Stimulated activated naive B cell treated with anti-CD40 and anti-IgM and Interleukin-4, amounts not matched to agents 10 μg/mL and 1 μg/mL and 100 μg/mL, for 72 hours (primary cell): ENCODE data around the gene SRRM2.
A peak's percentile ranks its signal among the peaks of the same experiment; 100 is the strongest.
"Not testable (repeated sequence)": the region's sequence is repeated elsewhere in the genome, so short reads cannot be mapped to it uniquely, and the experiment has no call there.

ENCODE experiments used
- ATAC-seq, 2 donors: fragments of 150-1000 bp; cut with Tn5 transposase; replicated peaks; 2 replicates each; pipeline ENCODE4 v1.10.0; 2021; ENCODE audit warnings: moderate library complexity in 1 of 2
- DNase-seq: peaks from one replicate; pipeline ENCODE4 v3.0.0; 2021
- H3K27ac Mint-ChIP-seq: one replicate; pipeline ENCODE4 v1.8.0; 2022; ENCODE audit warnings: mild to moderate bottlenecking, mixed read lengths
- H3K27me3 Mint-ChIP-seq, 2 donors: one replicate each; pipeline ENCODE4 v1.8.0; 2022; ENCODE audit warnings: mixed read lengths in 2 of 2
- H3K36me3 Mint-ChIP-seq, 2 donors: one replicate each; pipeline ENCODE4 v1.8.0; 2022; ENCODE audit warnings: mixed read lengths in 2 of 2, mild to moderate bottlenecking in 1 of 2
- H3K4me1 Mint-ChIP-seq, 2 donors: one replicate each; pipeline ENCODE4 v1.8.0; 2022; ENCODE audit warnings: mixed read lengths in 2 of 2, mild to moderate bottlenecking in 1 of 2
- H3K4me3 Mint-ChIP-seq, 2 donors: one replicate each; pipeline ENCODE4 v1.8.0; 2022; ENCODE audit warnings: mild to moderate bottlenecking in 2 of 2, mixed read lengths in 2 of 2, moderate library complexity in 1 of 2
- H3K9me3 Mint-ChIP-seq, 2 donors: one replicate each; pipeline ENCODE4 v1.8.0; 2022; ENCODE audit warnings: mixed read lengths in 2 of 2, mild to moderate bottlenecking in 1 of 2

Gene SRRM2

GRCh38 chr16:2720064-2720457 lies 32.4 kb upstream of the SRRM2 start, which contains the start of gene PRSS27:
Gene PRSS27, minus strand, starts transcription at chr16:2720224. Its CDS starts 64 bp downstream, at chr16:2720160.
- peaks cover 8 to 10% of the 10 kb centered on the region in 2 donors for H3K27me3 Mint-ChIP-seq
- ATAC-seq (no peak), DNase-seq (no peak)
- no peaks in the 10 kb centered on the region for H3K36me3 Mint-ChIP-seq
- peak within 1 kb of the TSS; percentile 89 to 90 for H3K4me3 Mint-ChIP-seq
- H3K9me3 Mint-ChIP-seq, result no peaks in the 10 kb centered on the region
- H3K4me1 Mint-ChIP-seq, result peaks cover 8 to 44% of the 10 kb centered on the region in 2 donors
- peak within 1 kb of the TSS; percentile 91 for H3K27ac Mint-ChIP-seq

GRCh38 chr16:2720719-2721633 lies 31.5 kb upstream of the SRRM2 start:
- Mint-ChIP-seq H3K27ac (peak overlapping the region; percentile 91), H3K4me1 (peaks cover 4 to 36% of the 10 kb centered on the region in 2 donors), H3K4me3 (peak overlapping the region; percentile 89 to 90), H3K9me3 (no peaks in the 10 kb centered on the region), H3K36me3 (no peaks in the 10 kb centered on the region), H3K27me3 (peaks cover 12 to 16% of the 10 kb centered on the region in 2 donors)
- peak; percentile 93 for ATAC-seq
- DNase-seq, result peak; percentile 87

GRCh38 chr16:2721634-2722173 lies 30.7 kb upstream of the SRRM2 start:
- Mint-ChIP-seq H3K27ac (peak overlapping the region; percentile 47), H3K27me3 (peaks cover 12 to 16% of the 10 kb centered on the region in 2 donors), H3K4me1 (peaks cover 2 to 29% of the 10 kb centered on the region in 2 donors), H3K4me3 (peak overlapping the region; percentile 89 to 90)
- DNase-seq, H3K36me3 Mint-ChIP-seq, H3K9me3 Mint-ChIP-seq: not testable (repeated sequence)
- ATAC-seq, result peak; percentile 8 to 14

GRCh38 chr16:2724088-2724676 lies 28.3 kb upstream of the SRRM2 start:
- Mint-ChIP-seq H3K27me3 (peaks cover 12 to 16% of the 10 kb centered on the region in 2 donors), H3K4me1 (peaks cover 0 to 12% of the 10 kb centered on the region in 2 donors), H3K36me3 (no peaks in the 10 kb centered on the region), H3K27ac (no peak overlapping the region), H3K4me3 (no peak overlapping the region), H3K9me3 (no peaks in the 10 kb centered on the region)
- no peak for ATAC-seq
- no peak for DNase-seq

- Mint-ChIP-seq H3K9me3 (no peaks in the 10 kb centered on the region), H3K4me1 (peaks cover 0 to 9% of the 10 kb centered on the region in 2 donors), H3K27ac (no peak overlapping the region), H3K36me3 (no peaks in the 10 kb centered on the region), H3K4me3 (no peak overlapping the region), H3K27me3 (peaks cover 12 to 16% of the 10 kb centered on the region in 2 donors)
- no peak for DNase-seq
- ATAC-seq, result no peak
Measured at GRCh38 chr16:2724816-2725348, 27.6 kb upstream of the SRRM2 start.

GRCh38 chr16:2726923-2727322 lies 25.5 kb upstream of the SRRM2 start:
- Mint-ChIP-seq H3K27ac (no peak overlapping the region), H3K36me3 (no peaks in the 10 kb centered on the region), H3K4me1 (no peaks in the 10 kb centered on the region), H3K27me3 (peaks cover 12 to 16% of the 10 kb centered on the region in 2 donors), H3K4me3 (no peak overlapping the region), H3K9me3 (no peaks in the 10 kb centered on the region)
- no peak for ATAC-seq
- DNase-seq, result no peak

- DNase-seq (no peak), ATAC-seq (no peak)
- Mint-ChIP-seq H3K27me3 (peaks cover 12 to 16% of the 10 kb centered on the region in 2 donors), H3K36me3 (no peaks in the 10 kb centered on the region), H3K4me3 (no peak overlapping the region), H3K9me3 (no peaks in the 10 kb centered on the region), H3K4me1 (no peaks in the 10 kb centered on the region), H3K27ac (no peak overlapping the region)
Measured at GRCh38 chr16:2728034-2728433, 24.4 kb upstream of the SRRM2 start.

GRCh38 chr16:2734844-2735515 lies 17.5 kb upstream of the SRRM2 start:
- Mint-ChIP-seq H3K4me1 (no peaks in the 10 kb centered on the region), H3K27me3 (peaks cover 4 to 5% of the 10 kb centered on the region in 2 donors), H3K27ac (no peak overlapping the region), H3K4me3 (no peak overlapping the region), H3K9me3 (no peaks in the 10 kb centered on the region), H3K36me3 (no peaks in the 10 kb centered on the region)
- no peak for DNase-seq
- ATAC-seq, result no peak

- peaks cover 0 to 3% of the 10 kb centered on the region in 2 donors for H3K4me1 Mint-ChIP-seq
- H3K27me3 Mint-ChIP-seq, result peaks cover 5 to 14% of the 10 kb centered on the region in 2 donors
- H3K36me3 Mint-ChIP-seq, result no peaks in the 10 kb centered on the region
- no peak for ATAC-seq
- H3K27ac Mint-ChIP-seq, result no peak overlapping the region
- DNase-seq, result no peak
- H3K9me3 Mint-ChIP-seq, result no peaks in the 10 kb centered on the region
- H3K4me3 Mint-ChIP-seq, result no peak overlapping the region
Measured at GRCh38 chr16:2736476-2737237, 15.8 kb upstream of the SRRM2 start.

GRCh38 chr16:2737238-2737605 lies 15.2 kb upstream of the SRRM2 start:
- Mint-ChIP-seq H3K27ac (no peak overlapping the region), H3K4me1 (peaks cover 0 to 3% of the 10 kb centered on the region in 2 donors), H3K9me3 (no peaks in the 10 kb centered on the region), H3K27me3 (peaks cover 5 to 14% of the 10 kb centered on the region in 2 donors), H3K36me3 (no peaks in the 10 kb centered on the region), H3K4me3 (no peak overlapping the region)
- DNase-seq (no peak), ATAC-seq (no peak)

- Mint-ChIP-seq H3K4me1 (peaks cover 0 to 3% of the 10 kb centered on the region in 2 donors), H3K27ac (peak overlapping the region; percentile 20), H3K36me3 (no peaks in the 10 kb centered on the region), H3K9me3 (no peaks in the 10 kb centered on the region), H3K4me3 (no peak overlapping the region), H3K27me3 (peaks cover 5 to 14% of the 10 kb centered on the region in 2 donors)
- DNase-seq (no peak), ATAC-seq (no peak)
Measured at GRCh38 chr16:2737895-2738418, 14.5 kb upstream of the SRRM2 start.

GRCh38 chr16:2738615-2739014 lies 13.8 kb upstream of the SRRM2 start:
- no peaks in the 10 kb centered on the region for H3K9me3 Mint-ChIP-seq
- no peak overlapping the region for H3K4me3 Mint-ChIP-seq
- H3K27me3 Mint-ChIP-seq, result peaks cover 5 to 14% of the 10 kb centered on the region in 2 donors
- no peak for ATAC-seq
- no peaks in the 10 kb centered on the region for H3K36me3 Mint-ChIP-seq
- DNase-seq, result no peak
- H3K27ac Mint-ChIP-seq, result no peak overlapping the region
- peaks cover 0 to 3% of the 10 kb centered on the region in 2 donors for H3K4me1 Mint-ChIP-seq
